Liver (tissue), 9 donors: Measurements from ENCODE around the gene B3GAT1. TPM values are rescaled to one million over a fixed set of nuclear protein-coding genes. Genes with fewer than 3 reads are reported as not detected.

Source experiments
- DNase-seq: peaks from one replicate; pipeline ENCODE4 v3.0.0-alpha.2; 2017; ENCODE audit warnings: low spot score
- H3K27ac ChIP-seq, 2 donors: one replicate each; pipeline ENCODE4 v1.7.0; 2013; ENCODE audit warnings: inconsistent platforms in 2 of 2, low read length in 2 of 2, control low read depth in 1 of 2, low read depth in 1 of 2, mild to moderate bottlenecking in 1 of 2
- H3K27me3 ChIP-seq, 4 donors: one replicate each; pipeline versions ENCODE4 v1.6.1 to v1.7.0; 2013; ENCODE audit warnings: low read length in 3 of 4, inconsistent platforms in 1 of 4, mild to moderate bottlenecking in 1 of 4, moderate library complexity in 1 of 4; ENCODE audit not compliant: control insufficient read depth in 4 of 4, insufficient read depth in 4 of 4
- H3K36me3 ChIP-seq, 4 donors: one replicate each; pipeline versions ENCODE4 v1.6.1 to v1.7.0; 2013; ENCODE audit warnings: low read length in 3 of 4, mild to moderate bottlenecking in 3 of 4, low read depth in 1 of 4, moderate library complexity in 1 of 4; ENCODE audit not compliant: control insufficient read depth in 4 of 4, insufficient read depth in 3 of 4
- H3K4me1 ChIP-seq, 4 donors: one replicate each; pipeline versions ENCODE4 v1.6.1 to v1.7.0; 2013; ENCODE audit warnings: low read length in 3 of 4, mild to moderate bottlenecking in 3 of 4, moderate library complexity in 1 of 4; ENCODE audit not compliant: control insufficient read depth in 4 of 4, insufficient read depth in 4 of 4
- H3K4me3 ChIP-seq, 3 donors: one replicate each; pipeline versions ENCODE4 v1.6.1 to v1.7.0; 2013; ENCODE audit warnings: low read length in 3 of 3, control low read depth in 1 of 3, low read depth in 1 of 3, mild to moderate bottlenecking in 1 of 3
- H3K9ac ChIP-seq, 2 donors: one replicate each; pipeline ENCODE4 v1.7.0; 2013; ENCODE audit warnings: low read length in 2 of 2, mild to moderate bottlenecking in 2 of 2, moderate library complexity in 2 of 2, control low read depth in 1 of 2, low read depth in 1 of 2
- H3K9me3 ChIP-seq, 4 donors: one replicate each; pipeline versions ENCODE4 v1.6.1 to v1.7.0; 2013; ENCODE audit warnings: low read length in 3 of 4; ENCODE audit not compliant: control insufficient read depth in 4 of 4
- ATF3 ChIP-seq: IDR thresholded peaks from 2 replicates; pipeline ENCODE4 v1.6.1; 2016; ENCODE audit warnings: antibody characterized with exemption
- EGR1 ChIP-seq, 2 donors: IDR thresholded peaks; 2 replicates each; pipeline ENCODE4 v1.6.1; 2016 to 2018; ENCODE audit warnings: antibody characterized with exemption in 2 of 2, low read depth in 2 of 2
- FOXA2 ChIP-seq: IDR thresholded peaks from 2 replicates; pipeline ENCODE4 v1.6.1; 2016; ENCODE audit warnings: antibody characterized with exemption
- GABPA ChIP-seq, 2 donors: IDR thresholded peaks in 1 of 2; conservative IDR thresholded peaks in 1 of 2; 2 replicates each; pipeline ENCODE4 v1.6.1; 2016; ENCODE audit warnings: antibody characterized with exemption in 2 of 2, mild to moderate bottlenecking in 1 of 2, moderate library complexity in 1 of 2
- HNF4A ChIP-seq, 2 donors: conservative IDR thresholded peaks; 2 replicates each; pipeline ENCODE4 v1.6.1; 2016; ENCODE audit warnings: antibody characterized with exemption in 2 of 2, mild to moderate bottlenecking in 2 of 2
- HNF4G ChIP-seq: IDR thresholded peaks from 2 replicates; pipeline ENCODE4 v1.6.1; 2016; ENCODE audit warnings: antibody characterized with exemption
- MAX ChIP-seq: IDR thresholded peaks from 2 replicates; pipeline ENCODE4 v1.6.1; 2016; ENCODE audit warnings: antibody characterized with exemption
- NR2F2 ChIP-seq: IDR thresholded peaks from 2 replicates; pipeline ENCODE4 v1.6.1; 2016; ENCODE audit warnings: antibody characterized with exemption
- RAD21 ChIP-seq, 2 donors: IDR thresholded peaks; 2 replicates each; pipeline ENCODE4 v1.6.1; 2016; ENCODE audit warnings: antibody characterized with exemption in 2 of 2, mild to moderate bottlenecking in 2 of 2
- RXRA ChIP-seq, 2 donors: IDR thresholded peaks; 2 replicates each; pipeline ENCODE4 v1.6.1; 2017 to 2018; ENCODE audit warnings: antibody characterized with exemption in 2 of 2, mild to moderate bottlenecking in 1 of 2
- SP1 ChIP-seq: IDR thresholded peaks from 2 replicates; pipeline ENCODE4 v1.6.1; 2018; ENCODE audit warnings: antibody characterized with exemption, mild to moderate bottlenecking
- TAF1 ChIP-seq: conservative IDR thresholded peaks from 2 replicates; pipeline ENCODE4 v1.6.1; 2016; ENCODE audit warnings: antibody characterized with exemption, mild to moderate bottlenecking
- YY1 ChIP-seq: IDR thresholded peaks from 2 replicates; pipeline ENCODE4 v1.6.1; 2016; ENCODE audit warnings: antibody characterized with exemption, mild to moderate bottlenecking
- ZBTB33 ChIP-seq: IDR thresholded peaks from 2 replicates; pipeline ENCODE4 v1.6.1; 2016; ENCODE audit warnings: antibody characterized with exemption
- WGBS: extraction: QIAGEN DNeasy Blood & Tissue Kit; methylation state at CpG from one replicate; pipeline ENCODE4 v1.1.7; 2013; 5-methylcytosine and 5-hydroxymethylcytosine counted together
- polyA plus RNA-seq, 2 donors: library from polyadenylated mRNA; stranded (reverse) in 1 of 2; unstranded in 1 of 2; fragments of 200-250 nt in 1 of 2; fragments of >200 nt in 1 of 2; fragmentation: Nextera tagmentation in 1 of 2; extraction: Ambion mirVana in 1 of 2; gene quantifications; one replicate each; pipeline versions ENCODE4 v1.2.1 to v1.2.3, GENCODE V29; 2013 to 2015
- total RNA-seq, 2 donors: library from RNA; depleted of rRNA; stranded (reverse); fragments of >200 nt; gene quantifications; one replicate each; pipeline ENCODE4 v1.2.3, GENCODE V29; 2014
- TF ChIP-seq, protein P1 (sequence below): IDR thresholded peaks from 2 replicates; pipeline ENCODE4 v1.6.1; 2016; ENCODE audit warnings: antibody characterized with exemption, mild to moderate bottlenecking
- TF ChIP-seq, protein P2 (sequence below): fragments of 150-350 bp; IDR thresholded peaks from 2 replicates; pipeline ENCODE4 v1.5.1; 2017; ENCODE audit warnings: improper control_type of control experiment, low read depth, low read length; ENCODE audit not compliant: missing input control
- donor health status: healthy.
- donor health status: healthy.
- donor health status: healthy.
- donor health status: healthy.
- donor health status: healthy.

Gene B3GAT1
- total and polyA plus RNA-seq, 4 donors: 0.13 to 6.6 (median 0.25) TPM; not detected in 1

DNA sequence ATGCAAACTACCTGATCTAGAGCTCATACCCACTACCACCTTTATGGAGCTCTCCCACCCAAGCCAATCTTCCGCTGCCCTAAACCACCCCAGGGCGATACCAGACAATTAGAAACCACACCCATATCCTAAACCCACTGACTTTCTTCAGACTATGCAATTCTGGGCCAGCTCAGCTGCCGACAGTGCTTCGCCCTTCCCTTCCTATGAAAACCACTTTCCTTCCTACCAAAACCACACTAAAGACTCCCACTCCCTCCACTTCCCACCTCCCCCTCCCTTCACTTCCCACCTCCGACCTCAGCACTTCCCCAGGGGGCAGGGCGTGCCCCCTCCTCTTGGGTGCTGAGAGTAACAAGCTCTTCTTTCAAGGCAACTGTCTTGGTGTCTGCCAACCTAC lies 25.1 kb downstream of the B3GAT1 start:
- Histone ChIP-seq H3K36me3 (peaks cover 0 to 2% (median 0%) of the 10 kb centered on the region in 4 donors), H3K4me1 (no peaks in the 10 kb centered on the region), H3K9me3 (no peaks in the 10 kb centered on the region), H3K27ac (no peak overlapping the region), H3K9ac (no peak overlapping the region), H3K4me3 (no peak overlapping the region), H3K27me3 (no peaks in the 10 kb centered on the region)
- DNase-seq: no peak
- WGBS: 68% methylated on average over 6 of the region's 6 CpGs
- TF ChIP-seq HNF4A (conservative IDR thresholded peaks at IDR 0.05): no peak
- TF ChIP-seq, protein P1, sequence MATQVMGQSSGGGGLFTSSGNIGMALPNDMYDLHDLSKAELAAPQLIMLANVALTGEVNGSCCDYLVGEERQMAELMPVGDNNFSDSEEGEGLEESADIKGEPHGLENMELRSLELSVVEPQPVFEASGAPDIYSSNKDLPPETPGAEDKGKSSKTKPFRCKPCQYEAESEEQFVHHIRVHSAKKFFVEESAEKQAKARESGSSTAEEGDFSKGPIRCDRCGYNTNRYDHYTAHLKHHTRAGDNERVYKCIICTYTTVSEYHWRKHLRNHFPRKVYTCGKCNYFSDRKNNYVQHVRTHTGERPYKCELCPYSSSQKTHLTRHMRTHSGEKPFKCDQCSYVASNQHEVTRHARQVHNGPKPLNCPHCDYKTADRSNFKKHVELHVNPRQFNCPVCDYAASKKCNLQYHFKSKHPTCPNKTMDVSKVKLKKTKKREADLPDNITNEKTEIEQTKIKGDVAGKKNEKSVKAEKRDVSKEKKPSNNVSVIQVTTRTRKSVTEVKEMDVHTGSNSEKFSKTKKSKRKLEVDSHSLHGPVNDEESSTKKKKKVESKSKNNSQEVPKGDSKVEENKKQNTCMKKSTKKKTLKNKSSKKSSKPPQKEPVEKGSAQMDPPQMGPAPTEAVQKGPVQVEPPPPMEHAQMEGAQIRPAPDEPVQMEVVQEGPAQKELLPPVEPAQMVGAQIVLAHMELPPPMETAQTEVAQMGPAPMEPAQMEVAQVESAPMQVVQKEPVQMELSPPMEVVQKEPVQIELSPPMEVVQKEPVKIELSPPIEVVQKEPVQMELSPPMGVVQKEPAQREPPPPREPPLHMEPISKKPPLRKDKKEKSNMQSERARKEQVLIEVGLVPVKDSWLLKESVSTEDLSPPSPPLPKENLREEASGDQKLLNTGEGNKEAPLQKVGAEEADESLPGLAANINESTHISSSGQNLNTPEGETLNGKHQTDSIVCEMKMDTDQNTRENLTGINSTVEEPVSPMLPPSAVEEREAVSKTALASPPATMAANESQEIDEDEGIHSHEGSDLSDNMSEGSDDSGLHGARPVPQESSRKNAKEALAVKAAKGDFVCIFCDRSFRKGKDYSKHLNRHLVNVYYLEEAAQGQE: no peak
- TF ChIP-seq FOXA2: no peak
- TF ChIP-seq ATF3: no peak
- no peak for TF ChIP-seq EGR1 (IDR thresholded peaks at IDR 0.05; ENCODE audit: low read depth in 2 of 2)
- no peak for TF ChIP-seq RXRA (IDR thresholded peaks at IDR 0.05)
- TF ChIP-seq SP1: no peak
- TF ChIP-seq ZBTB33: no peak
- TF ChIP-seq HNF4G: no peak
- TF ChIP-seq YY1: no peak
- no peak for TF ChIP-seq MAX
- TF ChIP-seq RAD21 (IDR thresholded peaks at IDR 0.05): no peak
- no peak for TF ChIP-seq NR2F2
- TF ChIP-seq, protein P2, sequence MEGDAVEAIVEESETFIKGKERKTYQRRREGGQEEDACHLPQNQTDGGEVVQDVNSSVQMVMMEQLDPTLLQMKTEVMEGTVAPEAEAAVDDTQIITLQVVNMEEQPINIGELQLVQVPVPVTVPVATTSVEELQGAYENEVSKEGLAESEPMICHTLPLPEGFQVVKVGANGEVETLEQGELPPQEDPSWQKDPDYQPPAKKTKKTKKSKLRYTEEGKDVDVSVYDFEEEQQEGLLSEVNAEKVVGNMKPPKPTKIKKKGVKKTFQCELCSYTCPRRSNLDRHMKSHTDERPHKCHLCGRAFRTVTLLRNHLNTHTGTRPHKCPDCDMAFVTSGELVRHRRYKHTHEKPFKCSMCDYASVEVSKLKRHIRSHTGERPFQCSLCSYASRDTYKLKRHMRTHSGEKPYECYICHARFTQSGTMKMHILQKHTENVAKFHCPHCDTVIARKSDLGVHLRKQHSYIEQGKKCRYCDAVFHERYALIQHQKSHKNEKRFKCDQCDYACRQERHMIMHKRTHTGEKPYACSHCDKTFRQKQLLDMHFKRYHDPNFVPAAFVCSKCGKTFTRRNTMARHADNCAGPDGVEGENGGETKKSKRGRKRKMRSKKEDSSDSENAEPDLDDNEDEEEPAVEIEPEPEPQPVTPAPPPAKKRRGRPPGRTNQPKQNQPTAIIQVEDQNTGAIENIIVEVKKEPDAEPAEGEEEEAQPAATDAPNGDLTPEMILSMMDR: no peak
- TF ChIP-seq GABPA (IDR thresholded peaks at IDR 0.05 in 1 of 2, conservative IDR thresholded peaks at IDR 0.05 in 1 of 2): no peak
- TF ChIP-seq TAF1: no peak
